GM21526 (cell line): ENCODE data around the gene ERO1A.
A peak's percentile ranks its signal among the peaks of the same experiment; 100 is the strongest.

Experiments
- ATAC-seq: cut with Tn5 transposase; IDR thresholded peaks from one replicate; pipeline ENCODE4 v1.9.1; 2021; ENCODE audit warnings: moderate library complexity; ENCODE audit not compliant: unreplicated experiment, low FRiP score

ERO1A gene

DNA sequence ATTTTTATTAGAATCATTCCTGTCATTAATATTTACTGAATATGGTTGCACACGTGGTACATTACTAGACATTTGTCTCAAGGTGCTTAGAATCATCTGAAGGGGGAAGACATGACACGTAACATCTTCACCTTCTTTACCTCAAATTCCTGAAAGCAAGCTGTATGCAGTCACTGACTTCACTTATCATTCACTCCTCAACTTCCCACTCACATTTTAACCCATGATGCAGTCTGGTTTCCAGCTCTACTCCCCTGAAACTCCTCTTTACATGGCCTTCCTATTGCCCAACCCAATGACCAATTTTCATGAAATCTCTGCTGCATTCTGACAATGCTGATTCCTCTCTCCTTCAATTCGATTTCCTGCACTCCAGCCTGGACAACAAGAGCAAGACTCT lies 5.9 kb upstream of the ERO1A start:
- no peak for ATAC-seq

GRCh38 chr14:52700701-52701172 lies 5.4 kb upstream of the ERO1A start:
- ATAC-seq = no peak

- peak; percentile 49 for ATAC-seq
These were observed 437 bp downstream of the ERO1A start for GRCh38 chr14:52694761-52695480.

DNA sequence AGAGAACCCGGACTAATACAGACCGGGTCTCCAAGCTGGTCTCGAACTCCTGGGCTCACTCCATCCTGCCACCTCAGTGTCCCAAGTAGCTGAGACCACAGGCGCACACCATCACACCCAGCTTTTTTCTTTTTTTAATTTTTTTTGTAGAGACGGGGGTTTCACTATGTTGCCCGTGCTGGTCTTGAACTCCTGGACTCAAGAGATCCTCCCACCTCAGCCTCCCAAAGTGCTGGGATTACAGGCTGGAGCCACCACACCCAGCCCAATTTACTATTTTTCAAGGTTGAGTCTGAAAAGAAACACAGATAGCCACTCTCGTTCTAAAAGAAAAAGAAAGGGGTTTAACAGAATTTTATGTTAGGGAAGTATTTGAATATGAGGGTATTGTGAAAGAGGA lies 1.8 kb downstream of the ERO1A start:
- ATAC-seq = no peak

DNA sequence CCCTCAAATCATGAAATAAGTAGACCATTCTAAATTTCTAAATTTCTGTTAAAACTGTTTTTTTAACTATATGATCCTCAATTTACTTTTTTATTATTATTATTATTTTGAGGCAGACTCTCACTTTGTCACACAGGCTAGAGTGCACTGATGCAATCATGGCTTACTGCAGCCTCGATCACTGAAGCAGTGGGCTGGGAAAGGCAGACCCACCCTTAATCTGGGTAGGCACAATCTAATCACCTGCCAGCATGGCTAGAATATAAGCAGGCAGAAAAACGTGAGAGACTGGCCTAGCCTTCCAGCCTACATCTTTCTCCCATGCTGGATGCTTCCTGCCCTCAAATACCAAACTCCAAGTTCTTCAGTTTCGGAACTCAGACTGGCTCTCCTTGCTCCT lies 2.3 kb downstream of the ERO1A start:
- ATAC-seq = no peak

DNA sequence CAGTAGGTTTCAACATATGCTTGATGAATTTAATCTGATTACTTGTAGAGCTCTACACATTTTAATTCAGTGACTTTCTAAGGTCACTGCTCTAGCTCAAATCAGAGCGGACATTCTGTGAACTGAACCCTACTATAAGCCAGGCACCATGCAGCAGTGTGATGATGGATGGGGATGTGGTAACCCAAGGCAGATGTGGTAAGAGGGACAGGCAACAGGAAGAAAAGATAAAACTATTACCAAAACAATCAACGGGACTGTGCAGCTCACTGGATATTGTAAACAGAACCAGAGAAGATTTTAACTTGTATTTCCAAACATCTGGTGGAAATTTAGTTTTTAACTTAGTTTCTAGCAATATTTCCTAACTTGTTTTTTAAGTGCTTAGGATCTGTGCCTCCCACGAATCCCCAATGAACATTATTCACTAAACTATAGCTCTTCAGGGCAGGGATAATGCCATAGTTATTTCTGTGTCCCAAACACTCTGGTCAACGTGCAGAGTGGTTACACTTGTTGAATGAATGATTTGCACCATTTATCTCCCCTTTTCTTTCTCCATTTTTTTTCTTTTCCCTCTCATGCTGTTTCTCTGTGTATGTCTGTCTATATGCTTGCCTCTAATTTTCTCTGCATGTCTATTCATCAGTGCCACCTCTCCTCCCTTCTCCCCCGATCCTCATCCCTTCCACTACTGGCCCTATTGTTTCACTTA lies 3.0 kb downstream of the ERO1A start:
- no peak for ATAC-seq

GRCh38 chr14:52690983-52691760 lies 4.2 kb downstream of the ERO1A start:
- ATAC-seq = no peak

DNA sequence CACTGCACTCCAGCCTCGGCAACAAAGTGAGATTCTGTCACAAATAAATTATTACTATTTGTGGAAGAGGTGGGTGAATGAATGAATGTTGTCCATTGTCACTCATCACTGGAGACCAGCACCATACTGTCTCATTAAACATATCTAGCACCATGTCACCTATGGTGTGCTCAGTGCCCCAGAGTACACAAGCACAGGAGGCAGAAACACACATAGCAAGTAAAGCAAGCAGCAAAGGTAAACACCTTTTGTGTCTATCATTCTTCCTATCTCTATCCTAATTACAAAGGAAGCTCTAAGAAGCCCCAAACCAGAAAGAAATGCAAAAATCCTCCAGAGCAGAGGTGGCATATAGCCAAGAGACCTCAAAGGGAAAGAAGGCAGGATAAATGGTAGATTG lies 9.2 kb downstream of the ERO1A start:
- ATAC-seq = no peak

- ATAC-seq = no peak
These were observed 11.3 kb downstream of the ERO1A start for GRCh38 chr14:52683985-52684520.

GRCh38 chr14:52678591-52678990 lies 16.8 kb downstream of the ERO1A start:
- no peak for ATAC-seq

DNA sequence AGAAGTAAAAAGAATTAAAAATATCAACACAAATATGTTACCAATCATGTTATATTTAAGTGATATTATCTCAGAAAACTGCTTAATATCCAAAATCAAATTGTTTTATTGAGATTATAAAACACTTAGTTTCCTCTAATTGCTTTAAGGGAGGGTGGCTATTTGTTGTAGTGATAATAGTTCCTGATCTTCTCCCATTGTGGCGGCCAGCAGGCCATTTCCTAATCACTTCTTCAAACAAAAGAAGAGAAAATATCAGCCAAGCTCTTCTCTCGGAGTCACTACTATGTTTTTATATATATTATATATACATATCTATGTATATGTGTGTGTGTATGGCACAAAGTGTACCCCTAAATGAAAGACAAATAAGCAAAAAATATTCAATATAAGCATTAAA lies 31.5 kb downstream of the ERO1A start:
- ATAC-seq = no peak

DNA sequence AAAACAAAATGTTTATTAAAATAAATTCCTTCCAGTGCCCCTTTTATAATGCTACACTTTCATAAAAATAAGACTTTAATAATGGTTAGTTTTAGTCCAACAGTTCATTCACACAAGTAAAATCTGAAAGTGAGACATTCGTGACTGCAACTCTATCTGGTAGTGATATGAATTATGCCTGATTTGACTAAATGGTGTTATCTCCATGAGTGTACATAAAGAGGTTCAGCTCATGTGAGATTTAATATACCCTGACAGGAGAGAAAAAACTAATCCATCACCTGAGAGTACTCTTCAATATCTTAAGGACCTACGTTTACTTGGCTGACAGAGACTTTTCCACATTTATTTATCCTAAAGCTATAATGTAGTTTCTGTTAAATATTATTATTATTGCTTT lies 34.0 kb downstream of the ERO1A start:
- no peak for ATAC-seq

DNA sequence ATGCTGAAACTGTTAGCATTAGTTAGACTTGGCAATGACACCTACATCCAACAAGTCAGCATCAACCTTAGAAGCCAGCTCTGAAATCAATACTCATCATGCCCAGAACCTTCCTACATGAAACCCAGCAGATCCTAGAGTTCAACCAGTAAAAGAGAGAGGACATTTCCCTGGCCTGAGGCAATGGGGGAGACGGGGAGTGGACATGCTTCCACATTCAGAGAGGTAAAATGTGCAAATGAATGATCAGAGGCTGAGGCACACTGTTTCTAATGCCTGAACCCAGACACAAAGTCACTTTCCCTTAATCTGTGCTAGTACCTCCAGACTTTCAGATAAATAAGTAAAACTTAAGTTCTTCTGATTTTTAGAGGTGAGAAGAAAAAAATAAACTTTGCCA lies 34.5 kb downstream of the ERO1A start:
- ATAC-seq = no peak

- no peak for ATAC-seq
These were observed 35.0 kb downstream of the ERO1A start for GRCh38 chr14:52660325-52660724.

- ATAC-seq = no peak
These were observed 38.5 kb downstream of the ERO1A start for GRCh38 chr14:52656905-52657304.

DNA sequence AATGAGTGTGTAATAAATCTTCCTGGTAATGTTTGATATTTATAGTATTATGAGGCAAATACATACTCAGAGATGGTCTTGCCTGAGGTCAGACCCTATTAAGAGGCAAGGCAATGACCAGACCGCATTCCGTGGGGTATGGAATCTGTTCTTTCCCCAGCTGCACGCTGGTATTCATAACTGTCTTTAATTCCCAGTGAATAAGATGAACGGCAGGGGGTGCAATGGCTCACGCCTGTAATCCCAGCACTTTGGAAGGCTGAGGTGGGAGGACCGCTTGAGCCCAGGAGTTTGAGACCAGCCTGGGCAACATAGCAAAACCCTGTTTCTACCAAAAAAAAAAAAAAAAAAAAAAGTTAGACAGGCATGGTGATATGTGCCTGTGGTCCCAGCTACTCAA lies 44.6 kb downstream of the ERO1A start:
- no peak for ATAC-seq

GRCh38 chr14:52649511-52649910 lies 45.8 kb downstream of the ERO1A start:
- ATAC-seq = no peak

GRCh38 chr14:52641745-52642144 lies 53.6 kb downstream of the ERO1A start:
- no peak for ATAC-seq

DNA sequence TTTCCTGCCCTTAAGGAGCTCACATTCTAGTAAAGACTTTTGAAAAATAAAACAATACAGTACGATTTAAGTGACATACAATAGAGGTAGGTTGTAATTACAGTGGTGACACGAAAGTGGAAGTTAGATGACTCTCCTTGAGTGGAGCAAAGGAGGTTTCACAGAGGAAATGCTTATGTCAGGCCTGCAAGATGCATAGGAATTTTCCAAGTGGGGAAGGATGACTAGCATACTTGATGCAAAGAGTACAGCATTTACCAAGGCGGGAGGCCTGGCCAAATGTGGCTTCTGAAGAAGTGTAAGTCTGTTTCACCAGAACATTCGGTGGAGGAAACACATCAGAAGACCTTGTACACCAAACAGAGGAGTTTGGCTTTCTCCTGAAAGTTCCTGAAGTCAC lies 55.2 kb downstream of the ERO1A start:
- ATAC-seq = no peak

DNA sequence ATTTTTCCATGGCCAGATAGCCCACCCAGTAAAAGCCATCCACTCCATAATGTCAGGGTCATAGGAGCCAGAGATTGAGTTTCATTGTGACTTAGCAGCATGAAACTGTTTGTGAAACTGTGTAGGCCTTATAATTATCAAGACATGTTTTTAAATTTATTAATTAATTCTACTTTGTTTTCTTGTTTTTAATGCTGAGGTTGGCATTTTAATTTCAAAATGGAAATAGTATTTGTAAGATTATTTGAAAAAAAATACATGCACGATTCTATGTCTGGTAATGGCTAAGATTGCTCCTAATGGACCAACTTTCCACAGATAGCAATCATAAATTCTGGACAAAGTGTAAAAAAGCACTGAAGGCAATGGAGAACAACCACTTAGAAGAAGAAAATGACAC lies 75.7 kb downstream of the ERO1A start:
- ATAC-seq = no peak

DNA sequence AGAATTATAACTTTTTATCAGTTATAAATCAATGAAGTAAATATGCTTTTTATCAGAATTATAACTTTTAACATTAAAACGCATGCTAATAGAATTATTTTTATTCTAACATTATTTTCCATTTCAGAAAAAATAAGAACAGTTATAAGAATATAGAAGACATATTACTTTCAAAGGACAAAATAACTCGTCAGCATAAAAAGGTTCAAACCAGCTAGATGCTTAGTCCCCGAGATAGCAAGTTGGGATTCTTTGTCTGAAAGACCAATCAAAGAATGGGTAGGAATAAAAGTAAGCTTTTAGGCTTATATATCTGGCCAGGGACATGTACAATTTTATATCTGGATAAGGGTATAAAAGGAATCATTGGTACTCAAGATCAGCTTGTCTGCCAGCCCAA lies 76.8 kb downstream of the ERO1A start:
- no peak for ATAC-seq
